Measurements from ENCODE around the gene SLC23A3.

The SLC23A3 gene

GRCh38 chr2:219161097-219161496 is 8.7 kb downstream of the SLC23A3 start:
- CTCF ChIA-PET, result no interaction called here
- TF ChIP-seq SUZ12 (IDR thresholded peaks at IDR 0.05) (no peak), NFRKB (IDR thresholded peaks at IDR 0.05) (no peak), BHLHE40 (IDR thresholded peaks at IDR 0.05; ENCODE audit: borderline replicate concordance) (no peak), PKNOX1 (IDR thresholded peaks at IDR 0.05) (no peak), TARDBP (IDR thresholded peaks at IDR 0.05) (no peak), CTBP1 (IDR thresholded peaks at IDR 0.05; ENCODE audit: borderline replicate concordance) (no peak), ARNT (IDR thresholded peaks at IDR 0.05) (no peak), HDGF (IDR thresholded peaks at IDR 0.05; ENCODE audit: borderline replicate concordance) (no peak), FOXA1 (IDR thresholded peaks at IDR 0.05) (no peak), LEF1 (IDR thresholded peaks at IDR 0.05; ENCODE audit: borderline replicate concordance) (no peak)
- POLR2A ChIA-PET, result no interaction called here
- DNase-seq (ENCODE audit: extremely low spot score), result no peak

- TF ChIP-seq TARDBP (IDR thresholded peaks at IDR 0.05) (no peak), L3MBTL2 (conservative IDR thresholded peaks at IDR 0.05) (peak; percentile 92)
- peak; percentile 95 for DNase-seq (ENCODE audit: extremely low spot score)
- POLR2A ChIA-PET, result no interaction called here
- CTCF ChIA-PET, result interaction anchor here (0.6 to 6.1 kb wide), 5 partner anchors 11 to 134 kb away, joined by 3 to 40 read pairs (median 3); no protein-coding TSS in a partner anchor
These were observed 9.4 kb downstream of the SLC23A3 start, which contains the start of gene NHEJ1 for GRCh38 chr2:219160186-219161017. Gene NHEJ1, minus strand, starts transcription at chr2:219160815. Its CDS starts 2,453 bp downstream, at chr2:219158362.

- ChIA-PET POLR2A (interaction anchor here (1.3 kb wide), 1 partner anchor 135 kb away, joined by 3 read pairs; no protein-coding TSS in a partner anchor), CTCF (interaction anchor here (0.6 to 6.1 kb wide), 10 partner anchors 10 to 348 kb away, joined by 3 to 40 read pairs (median 3); no protein-coding TSS in a partner anchor)
- TF ChIP-seq FOXA1 (IDR thresholded peaks at IDR 0.05) (no peak), ZNF384 (IDR thresholded peaks at IDR 0.05) (no peak)
- no peak for DNase-seq (ENCODE audit: extremely low spot score)
These were observed 10.1 kb downstream of the SLC23A3 start for GRCh38 chr2:219159771-219160185.

GRCh38 chr2:219158586-219158985 is 11.2 kb downstream of the SLC23A3 start:
- no peak for DNase-seq (ENCODE audit: extremely low spot score)
- no peak for TF ChIP-seq FOXA1 (IDR thresholded peaks at IDR 0.05)
- no peak for TF ChIP-seq FOXK2 (IDR thresholded peaks at IDR 0.05)
- no peak for TF ChIP-seq L3MBTL2 (conservative IDR thresholded peaks at IDR 0.05)
- no peak for TF ChIP-seq ZNF384 (IDR thresholded peaks at IDR 0.05)
- no peak for TF ChIP-seq TARDBP (IDR thresholded peaks at IDR 0.05)
- no peak for TF ChIP-seq SUZ12 (IDR thresholded peaks at IDR 0.05)
- no peak for TF ChIP-seq PKNOX1 (IDR thresholded peaks at IDR 0.05)
- TF ChIP-seq LEF1 (IDR thresholded peaks at IDR 0.05; ENCODE audit: borderline replicate concordance), result no peak
- TF ChIP-seq BHLHE40 (IDR thresholded peaks at IDR 0.05; ENCODE audit: borderline replicate concordance), result no peak
- no peak for TF ChIP-seq HDGF (IDR thresholded peaks at IDR 0.05; ENCODE audit: borderline replicate concordance)
- no peak for TF ChIP-seq ELF4 (IDR thresholded peaks at IDR 0.05)
- ChIA-PET CTCF (interaction anchor here (0.6 to 6.1 kb wide), 4 partner anchors 13 to 141 kb away, joined by 3 to 40 read pairs (median 4); no protein-coding TSS in a partner anchor), POLR2A (interaction anchor here (1.3 kb wide), 1 partner anchor 137 kb away, joined by 3 read pairs; no protein-coding TSS in a partner anchor)

- DNase-seq (ENCODE audit: extremely low spot score), result no peak
- ChIA-PET POLR2A (no interaction called here), CTCF (interaction anchor here (0.9 to 6.1 kb wide), 2 partner anchors 18 to 127 kb away, joined by 3 to 40 read pairs; no protein-coding TSS in a partner anchor)
- no peak for TF ChIP-seq FOXA1 (IDR thresholded peaks at IDR 0.05)
- no peak for TF ChIP-seq PKNOX1 (IDR thresholded peaks at IDR 0.05)
- no peak for TF ChIP-seq TARDBP (IDR thresholded peaks at IDR 0.05)
- TF ChIP-seq BHLHE40 (IDR thresholded peaks at IDR 0.05; ENCODE audit: borderline replicate concordance), result no peak
- no peak for TF ChIP-seq SP1 (IDR thresholded peaks at IDR 0.05)
- no peak for TF ChIP-seq ARNT (IDR thresholded peaks at IDR 0.05)
- no peak for TF ChIP-seq ZNF384 (IDR thresholded peaks at IDR 0.05)
- no peak for TF ChIP-seq FOXK2 (IDR thresholded peaks at IDR 0.05)
- no peak for TF ChIP-seq SUZ12 (IDR thresholded peaks at IDR 0.05)
- no peak for TF ChIP-seq HDGF (IDR thresholded peaks at IDR 0.05; ENCODE audit: borderline replicate concordance)
- no peak for TF ChIP-seq ELF4 (IDR thresholded peaks at IDR 0.05)
- TF ChIP-seq L3MBTL2 (conservative IDR thresholded peaks at IDR 0.05), result no peak
- no peak for TF ChIP-seq LEF1 (IDR thresholded peaks at IDR 0.05; ENCODE audit: borderline replicate concordance)
- TF ChIP-seq CTBP1 (IDR thresholded peaks at IDR 0.05; ENCODE audit: borderline replicate concordance), result no peak
- TF ChIP-seq NFRKB (IDR thresholded peaks at IDR 0.05), result no peak
- no peak for TF ChIP-seq FOXM1 (IDR thresholded peaks at IDR 0.05; ENCODE audit: borderline replicate concordance)
These were observed 11.8 kb downstream of the SLC23A3 start for GRCh38 chr2:219158025-219158424.

- ChIA-PET POLR2A (no interaction called here), CTCF (interaction anchor here (0.9 to 6.1 kb wide), 2 partner anchors 18 to 127 kb away, joined by 3 to 40 read pairs; no protein-coding TSS in a partner anchor)
- TF ChIP-seq FOXK2 (IDR thresholded peaks at IDR 0.05) (no peak), PKNOX1 (IDR thresholded peaks at IDR 0.05) (no peak), BHLHE40 (IDR thresholded peaks at IDR 0.05; ENCODE audit: borderline replicate concordance) (no peak), ARNT (IDR thresholded peaks at IDR 0.05) (no peak), TARDBP (IDR thresholded peaks at IDR 0.05) (no peak), ELF4 (IDR thresholded peaks at IDR 0.05) (no peak), FOXA1 (IDR thresholded peaks at IDR 0.05) (no peak)
- DNase-seq (ENCODE audit: extremely low spot score), result no peak
These were observed 12.4 kb downstream of the SLC23A3 start for GRCh38 chr2:219157396-219157795.

Data from HEK293T (cell line).